Activated CD8-positive, alpha-beta memory T cell treated with anti-CD3 and anti-CD28 coated beads for 4 hours (primary cell): ENCODE results near the gene PPP1R17.

ENCODE experiments used
- DNase-seq, 2 donors: peaks; one replicate each; pipeline ENCODE4 v3.0.0-alpha.2; 2020; ENCODE audit warnings: low read depth in 2 of 2

Gene PPP1R17

DNA sequence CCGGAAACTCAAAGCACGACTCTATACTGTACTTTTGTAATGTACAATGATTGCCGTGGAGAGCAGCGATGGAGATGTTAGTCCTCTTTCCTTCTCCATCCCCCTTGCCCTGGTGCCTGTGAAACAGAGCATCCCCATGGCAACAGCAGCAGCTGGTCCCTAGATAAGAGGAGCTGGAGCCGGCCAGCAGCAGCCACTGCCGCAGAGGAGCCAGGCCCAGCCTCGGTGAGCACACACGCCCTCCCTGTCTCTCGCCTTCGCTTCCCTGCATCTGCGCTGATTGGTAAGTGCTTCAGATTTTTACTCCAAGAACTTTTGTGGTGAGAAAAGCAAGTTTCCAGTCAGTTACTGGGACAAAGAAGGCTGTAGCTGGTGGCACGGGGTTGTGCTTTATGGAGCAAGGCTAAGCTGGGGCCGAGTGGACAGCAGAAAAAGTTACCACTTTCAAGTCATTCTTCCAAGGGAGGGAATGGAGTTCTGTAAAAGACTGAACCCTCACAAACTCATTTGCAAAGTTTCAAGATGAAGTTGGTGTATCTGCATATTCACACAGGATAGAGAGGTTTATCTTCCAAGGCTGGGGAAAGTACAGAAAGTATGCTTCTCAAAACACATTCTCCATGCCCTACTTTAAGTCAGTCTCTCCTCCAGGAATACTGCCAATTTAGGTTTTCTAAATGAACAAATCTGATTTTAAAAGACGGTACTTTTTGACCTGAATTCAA is at the start of gene PPP1R17:
TSS of gene PPP1R17 (plus strand) at position 192 of the 725 bp plus-strand sequence. CDS start 5,227 bp downstream, outside the sequence.
- DNase-seq: no peak

GRCh38 chr7:31640381-31640780 is 46.6 kb upstream of the PPP1R17 start:
- DNase-seq: no peak

DNA sequence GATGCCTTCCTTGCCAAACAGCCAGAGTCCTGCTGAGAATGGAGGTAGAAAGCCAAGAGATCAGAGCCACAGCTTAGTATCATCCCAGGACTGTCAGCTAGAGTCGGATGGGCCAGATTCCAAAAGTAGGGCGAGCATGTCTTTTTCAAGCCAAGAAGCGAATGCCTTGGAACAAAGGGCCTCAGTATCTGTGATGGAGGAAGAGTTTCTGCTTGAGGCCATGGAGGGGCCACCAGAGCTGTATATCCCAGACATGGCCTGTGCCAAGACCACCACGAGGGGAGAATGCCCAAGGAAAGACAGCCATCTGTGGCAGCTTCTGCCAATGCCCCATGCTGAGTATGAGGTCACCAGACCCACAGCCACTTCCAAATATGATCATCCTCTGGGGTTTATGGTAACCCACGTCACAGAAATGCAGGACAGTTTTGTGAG is 44.3 kb upstream of the PPP1R17 start:
- no peak for DNase-seq

GRCh38 chr7:31646942-31647341 is 40.1 kb upstream of the PPP1R17 start:
- DNase-seq: no peak

DNA sequence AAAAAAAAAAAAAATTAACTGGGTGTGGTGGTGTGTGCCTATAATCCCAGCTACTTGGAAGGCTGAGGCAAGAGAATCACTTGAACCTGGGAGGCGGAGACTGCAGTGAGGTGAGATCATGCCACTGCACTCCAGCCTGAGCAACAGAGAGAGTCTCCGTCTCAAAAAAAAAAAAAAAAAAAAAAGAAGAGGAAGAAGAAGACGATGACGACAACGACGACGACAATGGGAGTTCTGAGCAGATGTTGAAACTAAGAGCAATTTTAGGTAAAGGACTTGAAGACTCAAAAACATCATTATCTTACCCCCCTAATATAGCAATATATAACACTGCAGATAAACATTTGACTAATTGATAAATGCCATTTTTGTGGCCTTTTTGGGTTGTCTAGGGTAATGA is 39.5 kb upstream of the PPP1R17 start:
- DNase-seq: no peak

DNA sequence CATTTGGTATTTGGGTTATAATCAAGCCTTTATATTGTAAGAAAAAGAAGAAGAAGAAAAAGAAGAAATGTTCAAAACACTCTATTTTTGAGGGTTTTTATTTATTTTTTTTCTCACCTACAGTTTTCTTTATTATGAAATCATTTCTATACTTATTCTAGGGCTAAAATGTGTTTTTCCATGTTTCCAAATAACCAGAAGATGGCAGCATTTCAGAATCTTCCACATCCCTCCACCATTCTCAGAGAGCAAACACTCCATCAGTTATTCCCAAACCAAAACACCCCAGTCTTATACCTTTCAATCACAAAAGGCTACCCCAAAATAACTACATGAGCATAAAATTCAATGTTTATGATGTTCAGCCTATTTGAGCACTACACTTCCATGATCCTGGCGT is 38.7 kb upstream of the PPP1R17 start:
- DNase-seq: no peak

DNA sequence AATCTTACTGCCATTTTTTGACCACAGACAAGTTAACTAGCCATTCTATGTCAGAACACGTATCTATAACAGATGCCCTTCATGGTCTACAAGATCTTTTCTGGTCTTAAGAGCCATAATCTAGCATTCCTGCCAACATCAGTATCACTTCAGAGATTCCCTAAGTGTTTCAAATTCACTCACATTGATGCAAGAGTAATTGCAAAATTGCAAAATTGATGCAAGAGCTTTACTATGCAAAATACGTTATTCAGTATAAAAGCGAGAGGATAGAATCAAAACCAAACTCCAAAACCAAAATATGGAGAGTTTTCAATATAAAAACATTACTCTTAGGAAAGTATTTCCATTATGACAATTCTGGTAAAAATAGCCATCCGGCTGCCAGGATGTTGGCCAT is 38.1 kb upstream of the PPP1R17 start:
- DNase-seq: no peak

DNA sequence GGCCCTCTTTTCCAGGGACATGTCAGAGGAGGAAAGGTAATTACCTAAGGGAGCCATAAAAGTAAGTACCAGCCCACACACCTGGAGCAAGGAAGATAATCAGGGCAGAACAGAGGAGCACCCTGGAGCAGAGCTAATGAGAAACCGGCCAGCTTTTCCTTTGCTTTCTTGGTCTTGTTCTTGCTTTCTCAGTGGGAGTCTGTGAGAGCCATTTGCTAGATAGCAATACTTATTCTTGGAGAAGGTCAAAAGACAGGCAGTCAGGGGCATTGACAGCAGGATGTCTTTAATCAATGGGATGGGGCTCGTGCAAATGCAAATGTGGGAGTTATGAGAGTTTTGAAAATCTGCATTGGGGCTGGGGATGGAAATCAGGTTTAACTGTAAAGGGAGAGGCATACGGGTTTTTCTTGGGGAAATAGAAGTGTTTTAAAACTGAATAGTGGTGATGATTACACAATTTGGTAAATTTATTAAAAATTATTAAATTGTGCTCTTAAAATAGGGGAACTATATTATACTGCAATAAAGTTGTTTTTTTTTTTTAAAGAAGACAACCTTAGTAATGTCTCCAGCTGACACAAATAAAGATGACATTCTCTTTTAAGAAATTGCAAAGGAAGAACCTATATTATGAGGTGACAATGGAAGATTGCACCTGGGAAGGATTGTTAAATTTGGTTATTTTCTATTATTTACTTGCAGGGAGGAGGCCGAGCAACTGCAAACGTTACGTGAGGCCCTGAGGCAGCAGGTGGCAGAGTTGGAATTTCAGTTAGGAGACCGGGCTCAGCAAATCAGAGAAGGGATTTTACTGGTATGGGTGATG is 35.6 kb upstream of the PPP1R17 start:
- no peak for DNase-seq

GRCh38 chr7:31652063-31652326 is 35.0 kb upstream of the PPP1R17 start:
- DNase-seq: no peak

DNA sequence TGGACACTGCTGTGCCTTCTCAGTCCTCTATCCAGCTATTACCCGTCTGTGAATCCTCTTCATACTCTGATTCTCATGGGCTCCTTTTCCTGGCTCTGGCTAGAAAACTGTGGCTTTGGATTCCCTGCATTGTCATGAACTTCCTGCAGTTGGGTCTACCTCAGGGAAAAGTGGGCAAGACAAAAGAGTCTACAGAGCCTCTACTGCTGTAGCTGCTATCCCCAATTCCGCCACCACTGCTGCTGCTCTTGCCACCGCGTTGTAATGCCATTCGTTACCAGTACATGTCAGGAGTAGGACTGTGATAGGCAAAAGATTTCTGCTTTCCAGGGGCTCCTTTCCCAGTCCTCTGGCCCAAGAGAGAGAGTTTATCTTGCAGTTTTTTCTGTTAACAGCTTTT is 23.9 kb upstream of the PPP1R17 start:
- no peak for DNase-seq

DNA sequence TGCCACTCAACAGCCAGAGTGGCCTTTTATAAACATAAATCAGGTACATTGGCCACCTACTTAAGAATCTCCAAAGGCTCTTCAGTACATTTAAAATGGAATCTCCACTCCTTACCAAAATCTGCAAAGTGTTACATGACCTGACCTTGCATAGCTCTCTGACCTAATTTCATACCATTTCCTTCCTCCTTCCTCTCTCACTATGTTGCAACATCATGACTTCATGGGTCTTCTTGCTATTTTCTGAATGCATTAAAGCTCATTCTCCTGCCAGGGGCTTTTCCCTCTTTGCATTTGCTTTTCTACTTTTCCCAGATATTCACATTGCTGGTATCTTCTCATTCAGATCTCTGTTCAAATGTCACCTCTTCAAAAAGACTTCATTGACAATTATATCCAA is 22.1 kb upstream of the PPP1R17 start:
- no peak for DNase-seq

- DNase-seq: no peak
These were observed 21.5 kb upstream of the PPP1R17 start for GRCh38 chr7:31665546-31665945.

GRCh38 chr7:31669461-31669860 is 17.6 kb upstream of the PPP1R17 start:
- DNase-seq: no peak

DNA sequence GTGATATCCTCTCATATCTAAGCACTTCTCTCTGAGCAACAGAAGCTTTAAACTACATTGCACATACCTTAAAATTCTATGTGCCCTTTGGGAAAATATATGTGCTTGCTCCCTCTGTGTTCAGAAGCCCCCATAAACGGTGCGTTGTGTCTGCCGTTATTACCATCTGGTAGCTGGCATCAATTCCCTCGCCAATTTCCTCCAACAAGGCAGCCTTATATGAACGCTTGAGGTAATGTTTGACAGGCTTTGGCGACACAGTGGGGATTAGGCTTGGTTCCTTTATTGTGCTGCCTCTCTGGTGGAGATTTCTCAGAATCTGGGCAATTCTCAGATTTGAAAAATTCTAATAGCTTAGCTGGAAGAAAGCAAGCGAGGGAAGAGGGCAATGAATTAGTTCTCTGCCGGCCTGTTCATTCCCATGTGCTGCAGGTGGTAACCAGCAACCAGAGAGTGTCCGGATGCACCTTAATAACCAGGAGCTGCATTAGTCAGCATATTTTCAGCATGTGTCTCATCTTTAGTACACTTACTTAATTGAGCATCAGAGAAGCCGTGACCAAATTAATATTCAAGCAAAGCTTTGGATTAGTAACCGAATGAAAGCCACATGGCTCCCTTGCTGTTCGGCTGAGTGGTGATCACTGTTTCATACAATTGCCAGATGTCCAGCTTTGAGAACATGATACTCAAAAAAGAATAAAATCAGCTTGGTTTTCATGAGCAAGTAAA is 7.3 kb upstream of the PPP1R17 start:
- no peak for DNase-seq

- no peak for DNase-seq
These were observed 3.4 kb upstream of the PPP1R17 start for GRCh38 chr7:31683445-31684225.

GRCh38 chr7:31688372-31688771 is 1.4 kb downstream of the PPP1R17 start:
- no peak for DNase-seq

DNA sequence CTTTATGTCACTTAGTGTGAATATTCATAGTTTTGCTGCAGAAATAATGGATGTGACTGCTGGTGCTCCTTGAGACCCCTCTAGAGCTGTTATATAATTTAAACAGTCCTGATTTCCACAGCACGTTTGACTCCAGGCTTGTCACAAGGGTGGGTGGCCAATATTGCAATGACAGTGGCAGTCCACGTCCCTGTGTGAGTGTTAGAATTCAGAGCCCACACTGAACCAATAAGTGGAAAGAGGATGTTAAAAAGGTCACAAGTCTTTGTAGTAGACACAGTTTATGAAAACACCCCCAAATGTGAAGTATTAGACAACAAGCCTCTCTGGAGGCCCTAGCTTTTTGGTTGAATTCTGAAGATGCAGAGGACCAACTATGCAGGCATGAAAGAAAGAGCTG is 2.0 kb downstream of the PPP1R17 start:
- no peak for DNase-seq

DNA sequence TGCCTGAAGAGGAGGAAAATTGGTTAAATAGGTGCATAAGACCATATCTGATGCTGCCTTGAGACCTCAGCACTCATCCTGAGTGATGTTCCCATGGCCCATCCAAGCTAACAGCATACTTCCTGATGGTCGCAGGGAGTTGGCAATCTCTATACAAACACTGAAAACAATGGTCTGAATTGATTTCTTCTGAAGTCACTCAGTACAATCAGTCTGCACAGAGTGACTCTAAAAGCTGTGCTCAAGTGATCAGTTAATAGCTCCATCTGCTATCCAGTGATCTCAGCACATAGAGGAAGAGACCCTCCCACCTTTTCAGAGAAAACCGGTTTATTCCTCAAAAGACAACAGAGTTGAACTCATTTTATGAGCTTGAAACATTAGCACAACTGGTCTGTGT is 3.9 kb downstream of the PPP1R17 start:
- no peak for DNase-seq

DNA sequence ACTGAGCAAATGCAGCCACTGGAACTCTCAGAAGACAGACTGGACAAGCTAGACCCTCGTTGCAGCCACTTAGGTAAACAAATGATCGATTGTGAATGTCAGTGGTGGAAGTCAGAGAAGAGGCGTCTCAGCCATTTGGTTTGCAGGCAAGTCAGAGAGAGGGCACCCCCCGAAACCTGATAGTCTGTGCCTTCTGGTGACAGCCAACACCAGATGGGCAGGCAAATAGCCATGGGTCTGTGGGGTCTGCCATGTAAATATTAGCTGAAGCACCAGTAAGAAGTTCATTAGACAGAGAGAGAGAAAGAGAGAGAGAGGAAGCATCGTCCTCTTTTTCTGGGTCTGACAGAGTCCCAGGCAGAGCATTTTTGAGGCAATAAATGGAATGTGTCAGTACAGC is 5.4 kb downstream of the PPP1R17 start:
- DNase-seq: no peak

DNA sequence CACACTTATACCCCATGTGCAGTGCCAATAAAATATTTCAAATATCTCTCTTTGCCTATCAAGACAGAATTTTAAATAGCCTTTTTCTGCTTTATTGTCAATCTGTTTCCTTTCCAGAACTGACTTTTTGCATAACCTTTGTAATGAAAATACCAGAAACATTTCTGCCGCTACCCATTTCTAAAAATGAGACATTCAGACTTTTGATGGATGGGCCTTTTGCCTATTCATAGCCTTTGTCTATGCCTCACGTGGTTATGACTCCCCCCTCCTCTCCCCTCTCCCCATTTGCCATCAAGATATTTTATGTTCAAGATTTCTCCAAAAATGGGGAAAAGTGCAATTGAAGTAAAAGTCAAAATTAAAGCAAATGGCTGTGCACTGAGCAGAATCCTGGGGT is 5.9 kb downstream of the PPP1R17 start:
- no peak for DNase-seq

DNA sequence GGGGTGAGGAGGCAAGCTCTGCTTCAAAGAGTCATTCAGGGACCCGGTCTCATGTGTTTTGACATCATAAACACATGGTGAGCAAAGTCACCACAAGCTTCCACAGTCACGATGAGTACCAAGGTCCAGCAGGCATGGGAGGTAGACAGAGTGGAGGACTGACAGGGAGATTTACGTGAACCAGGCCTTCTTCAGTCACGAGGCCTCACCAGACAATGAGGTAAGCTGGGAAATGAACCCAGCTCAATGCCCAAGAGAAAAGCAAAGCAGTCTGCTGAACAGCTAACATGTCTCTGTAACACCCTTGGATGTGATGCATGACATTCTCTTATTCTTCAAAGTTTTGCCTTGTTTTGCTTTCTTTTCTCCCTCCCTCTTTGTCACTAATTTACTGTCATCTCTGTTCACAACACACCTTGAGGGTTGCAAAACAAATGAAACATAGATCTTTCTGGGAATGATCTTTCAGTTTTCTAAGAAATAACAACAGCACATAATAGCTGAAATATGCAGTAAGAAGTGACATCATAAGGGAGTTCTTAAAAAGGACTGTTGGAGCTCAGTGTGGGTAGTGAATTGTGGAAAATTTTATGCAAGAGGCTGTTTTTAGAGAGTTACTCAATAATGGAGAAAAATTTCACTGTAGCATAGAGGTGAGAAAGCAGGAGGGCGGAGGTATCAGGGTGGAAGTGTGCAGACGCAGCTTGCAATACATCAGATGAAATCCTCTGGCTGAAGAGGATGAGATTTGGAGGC is 9.0 kb downstream of the PPP1R17 start:
- DNase-seq: no peak
